NB4 (cell line): ENCODE data around the gene TULP4.

Experiments used
- DNase-seq: peaks from one replicate; pipeline ENCODE4 v3.0.0; 2010; ENCODE audit warnings: low read depth
- H3K4me3 ChIP-seq: one replicate; pipeline ENCODE4 v1.5.1; 2011; ENCODE audit warnings: mild to moderate bottlenecking, low read depth, low read length, moderate library complexity
- MYC ChIP-seq: IDR thresholded peaks from 2 replicates; pipeline ENCODE4 v1.6.1; 2011; ENCODE audit warnings: low read depth, low read length
- POLR2A ChIP-seq: IDR thresholded peaks from 2 replicates; pipeline ENCODE4 v1.6.1; 2011; ENCODE audit warnings: mild to moderate bottlenecking; ENCODE audit not compliant: insufficient read length; ENCODE audit errors: extremely low read depth
- TF ChIP-seq, protein P1 (sequence below): IDR thresholded peaks from 2 replicates; pipeline ENCODE4 v1.6.1; 2011; ENCODE audit warnings: low read depth, low read length
- TF ChIP-seq, protein P2 (sequence below): IDR thresholded peaks from one replicate; pipeline ENCODE4 v1.5.1; 2012; ENCODE audit warnings: low read depth, low read length

TULP4 gene

DNA sequence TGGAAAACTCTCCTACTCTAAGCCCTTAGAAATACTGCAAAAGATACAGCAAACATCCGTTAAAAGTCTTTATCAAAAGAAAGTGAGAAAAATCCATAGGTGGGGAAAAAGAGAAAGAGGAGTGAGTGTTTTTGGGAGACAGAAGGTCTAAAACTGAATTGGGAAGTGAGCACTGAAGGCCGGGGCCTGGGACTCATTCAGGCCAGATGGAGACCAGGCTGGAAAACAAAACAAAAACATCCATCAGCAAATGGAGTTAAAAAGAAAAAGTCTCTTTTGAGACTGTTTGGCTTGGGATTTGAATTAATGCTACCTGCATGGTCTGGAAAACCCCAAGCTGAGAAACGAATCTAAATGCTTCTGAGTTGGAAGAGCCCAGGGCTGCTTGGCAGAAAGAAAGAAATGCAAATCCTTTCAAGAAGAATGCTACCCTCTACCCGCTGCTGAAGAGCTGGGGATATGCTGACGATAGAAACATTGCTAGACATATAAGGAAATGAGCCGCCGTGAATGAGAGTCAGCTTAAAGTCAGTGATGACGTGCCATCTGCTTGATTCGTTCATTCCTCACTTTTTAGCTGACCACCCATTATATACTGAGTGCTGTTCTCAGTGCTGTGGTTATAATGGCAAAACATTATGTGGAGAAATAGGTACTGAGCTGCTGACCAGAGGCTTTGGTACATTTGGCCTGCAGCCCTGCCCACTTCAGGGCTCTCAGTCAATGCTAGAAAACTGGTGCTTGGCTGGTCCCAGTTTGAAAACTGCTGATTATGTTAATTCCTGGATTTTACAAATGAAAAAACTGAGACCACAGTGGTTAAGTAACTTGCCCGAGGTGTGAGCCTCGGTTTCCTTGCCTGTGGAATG, 28.0 kb upstream of the TULP4 start:
- peak; percentile 77 for DNase-seq
- peak overlapping the region; percentile 7 for H3K4me3 ChIP-seq
- TF ChIP-seq, protein P1, sequence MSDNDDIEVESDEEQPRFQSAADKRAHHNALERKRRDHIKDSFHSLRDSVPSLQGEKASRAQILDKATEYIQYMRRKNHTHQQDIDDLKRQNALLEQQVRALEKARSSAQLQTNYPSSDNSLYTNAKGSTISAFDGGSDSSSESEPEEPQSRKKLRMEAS, result no peak

DNA sequence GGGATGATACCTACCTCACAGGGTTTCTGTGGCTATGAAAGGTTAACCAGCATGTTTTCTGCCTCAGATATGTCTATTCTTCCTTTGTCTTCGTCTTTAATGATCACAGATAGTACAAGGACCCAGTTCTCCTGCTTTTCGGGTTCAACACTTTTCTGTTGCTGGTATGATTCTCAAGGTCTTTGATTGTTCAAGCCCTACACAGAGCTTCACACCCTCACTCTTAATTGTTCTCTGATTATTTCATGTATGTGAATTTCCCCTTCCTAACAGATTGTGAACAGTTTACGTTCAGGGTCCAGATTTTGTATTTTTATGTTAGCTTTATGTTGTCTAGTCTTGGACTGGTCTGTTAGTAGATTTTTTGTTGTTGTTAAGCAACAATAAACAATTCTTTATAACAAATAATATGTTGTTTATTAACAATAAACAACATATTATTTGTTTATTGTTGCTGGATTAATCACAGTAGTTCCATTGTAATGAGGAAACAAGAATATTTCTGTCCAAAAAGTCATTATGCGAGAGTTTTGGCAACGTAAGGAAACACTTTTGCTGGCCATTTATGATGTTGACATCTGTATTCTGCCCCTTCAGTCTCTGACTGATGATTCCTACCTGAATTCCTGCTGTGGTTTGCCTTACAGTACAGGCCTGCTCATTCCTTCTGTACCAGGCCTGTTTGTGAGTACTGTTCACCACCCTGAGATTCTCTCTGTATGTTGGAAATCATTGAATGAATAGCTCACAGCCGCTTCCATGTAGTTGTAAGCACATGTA, 27.2 kb upstream of the TULP4 start:
- DNase-seq, result no peak
- H3K4me3 ChIP-seq, result no peak overlapping the region
- TF ChIP-seq, protein P2, sequence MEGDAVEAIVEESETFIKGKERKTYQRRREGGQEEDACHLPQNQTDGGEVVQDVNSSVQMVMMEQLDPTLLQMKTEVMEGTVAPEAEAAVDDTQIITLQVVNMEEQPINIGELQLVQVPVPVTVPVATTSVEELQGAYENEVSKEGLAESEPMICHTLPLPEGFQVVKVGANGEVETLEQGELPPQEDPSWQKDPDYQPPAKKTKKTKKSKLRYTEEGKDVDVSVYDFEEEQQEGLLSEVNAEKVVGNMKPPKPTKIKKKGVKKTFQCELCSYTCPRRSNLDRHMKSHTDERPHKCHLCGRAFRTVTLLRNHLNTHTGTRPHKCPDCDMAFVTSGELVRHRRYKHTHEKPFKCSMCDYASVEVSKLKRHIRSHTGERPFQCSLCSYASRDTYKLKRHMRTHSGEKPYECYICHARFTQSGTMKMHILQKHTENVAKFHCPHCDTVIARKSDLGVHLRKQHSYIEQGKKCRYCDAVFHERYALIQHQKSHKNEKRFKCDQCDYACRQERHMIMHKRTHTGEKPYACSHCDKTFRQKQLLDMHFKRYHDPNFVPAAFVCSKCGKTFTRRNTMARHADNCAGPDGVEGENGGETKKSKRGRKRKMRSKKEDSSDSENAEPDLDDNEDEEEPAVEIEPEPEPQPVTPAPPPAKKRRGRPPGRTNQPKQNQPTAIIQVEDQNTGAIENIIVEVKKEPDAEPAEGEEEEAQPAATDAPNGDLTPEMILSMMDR, result no peak
- TF ChIP-seq, protein P1, result no peak
- TF ChIP-seq MYC (no peak), POLR2A (no peak)

DNA sequence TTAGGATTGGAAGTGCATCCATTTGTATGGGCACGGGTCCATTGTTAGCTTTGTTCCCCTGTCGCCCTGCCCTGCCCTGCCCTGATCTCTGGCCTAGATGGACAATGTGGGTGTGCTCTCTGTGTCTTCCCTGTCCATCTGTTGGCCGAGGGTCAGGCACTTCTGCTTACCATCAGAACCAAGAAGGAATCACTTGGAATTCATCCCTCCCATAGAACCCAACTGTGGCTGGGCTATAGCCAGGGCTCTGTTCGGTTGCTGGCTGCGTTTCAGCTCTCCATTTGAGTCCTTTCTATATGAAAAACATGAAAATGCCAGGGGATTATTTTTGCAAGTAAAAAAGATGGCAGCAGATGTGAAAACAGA, 26.6 kb upstream of the TULP4 start:
- H3K4me3 ChIP-seq, result no peak overlapping the region
- DNase-seq, result no peak
- no peak for TF ChIP-seq POLR2A
- TF ChIP-seq, protein P2, result no peak
- TF ChIP-seq, protein P1, result no peak
- TF ChIP-seq MYC, result no peak

DNA sequence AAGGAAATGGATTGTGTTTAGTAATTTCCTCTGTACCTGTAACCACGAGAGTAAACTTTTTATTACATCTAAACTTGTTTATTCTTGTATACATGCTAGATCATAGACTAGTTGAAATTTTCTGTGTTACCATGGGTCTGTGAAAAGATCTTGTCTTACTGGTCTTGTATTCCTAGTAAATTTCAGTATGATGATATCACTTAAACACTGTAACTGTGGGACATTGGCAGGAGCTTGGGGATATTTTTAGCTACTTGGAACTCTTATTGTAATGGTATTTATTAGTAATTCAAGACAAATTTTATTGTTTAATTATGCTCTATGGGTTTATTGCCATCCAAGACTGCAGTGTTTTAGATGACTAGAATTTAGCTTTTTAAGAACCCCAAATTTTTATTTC, 25.9 kb upstream of the TULP4 start:
- no peak for DNase-seq
- no peak overlapping the region for H3K4me3 ChIP-seq
- TF ChIP-seq POLR2A (no peak), MYC (no peak)
- TF ChIP-seq, protein P2, result no peak
- TF ChIP-seq, protein P1, result no peak

DNA sequence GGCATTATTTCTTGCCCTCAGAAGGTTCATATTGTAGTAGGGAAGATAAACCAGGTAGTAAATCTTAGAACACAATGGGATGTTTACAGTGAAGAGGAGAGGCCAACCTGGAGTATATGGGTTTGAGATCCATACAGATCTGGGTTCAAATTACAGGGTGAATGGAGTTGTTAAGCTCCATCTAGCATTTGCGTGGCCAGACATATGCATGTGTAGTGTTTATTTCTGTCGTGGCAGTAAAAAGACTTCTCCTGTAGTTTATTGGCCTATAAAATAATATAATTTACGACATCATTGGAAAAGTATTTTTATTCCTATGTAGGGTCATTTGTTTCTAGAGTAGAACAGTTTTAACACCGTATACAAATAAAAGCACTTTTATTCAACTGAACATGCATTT, 25.2 kb upstream of the TULP4 start:
- TF ChIP-seq, protein P1, result no peak
- TF ChIP-seq MYC, result no peak
- TF ChIP-seq POLR2A, result no peak
- TF ChIP-seq, protein P2, result no peak
- DNase-seq, result no peak
- no peak overlapping the region for H3K4me3 ChIP-seq

DNA sequence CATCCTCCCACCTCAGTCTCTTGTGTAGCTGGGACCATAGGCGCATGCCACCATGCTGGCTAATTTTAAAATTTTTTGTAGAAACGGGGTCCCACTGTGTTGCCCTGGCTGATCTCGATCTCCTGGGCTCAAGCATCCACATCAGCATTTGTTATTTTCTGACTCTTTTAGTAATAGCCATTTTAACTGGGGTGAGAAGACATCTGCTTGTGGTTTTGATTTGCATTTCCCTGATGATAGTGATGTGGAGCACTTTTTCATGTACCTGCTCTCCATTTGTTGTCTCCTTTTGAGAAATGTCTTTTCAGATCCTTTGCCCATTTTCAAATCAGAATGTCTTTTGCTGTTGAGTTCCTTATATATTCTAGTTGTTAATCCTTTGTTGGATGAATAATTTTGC, 22.2 kb upstream of the TULP4 start:
- no peak for DNase-seq
- TF ChIP-seq, protein P1, result no peak
- no peak for TF ChIP-seq POLR2A
- TF ChIP-seq MYC, result no peak
- TF ChIP-seq, protein P2, result no peak
- no peak overlapping the region for H3K4me3 ChIP-seq
